PC-3 (cell line): ENCODE results near the gene HNRNPA2B1. TPM values are rescaled to one million over a fixed set of nuclear protein-coding genes. Genes with fewer than 3 reads are reported as not detected.
A peak's percentile ranks its signal among the peaks of the same experiment; 100 is the strongest.

Experiments used
- ATAC-seq: fragments of 200-7000 bp; cut with Tn5 transposase; 2 replicates; pipeline ENCODE4 v1.9.1; 2020; ENCODE audit warnings: mild to moderate bottlenecking, moderate library complexity
- BruUV-seq: library from RNA; stranded (reverse); fragments of 400-500 nt; replicated peaks from 2 replicates; lab custom pipeline; 2021; lab: Mats Ljungman, UMichigan
- CTCF ChIA-PET: fragments of 300-600 bp; sonication (Branson Sonifier 250); formaldehyde crosslinking; loops from one replicate; lab custom pipeline; 2022; ENCODE audit warnings: antibody characterized with exemption; lab: Charles Lee
- POLR2A ChIA-PET: fragments of 300-600 bp; sonication (Branson Sonifier 250); formaldehyde crosslinking; loops from one replicate; lab custom pipeline; 2022; ENCODE audit warnings: antibody characterized with exemption; ENCODE audit not compliant: unreplicated experiment; lab: Charles Lee
- DNase-seq: peaks from one replicate; pipeline ENCODE4 v3.0.0-alpha.2; 2015
- H2AFZ ChIP-seq: fragments of 300-600 bp; sonication (generic); 2 replicates; pipeline ENCODE4 v1.6.0; 2016; ENCODE audit warnings: antibody characterized with exemption, low read length
- H3F3A ChIP-seq: fragments of 300-600 bp; sonication (generic); one replicate; pipeline ENCODE4 v1.6.0; 2017; ENCODE audit warnings: antibody characterized with exemption, low read length, control low read depth, mild to moderate bottlenecking; ENCODE audit not compliant: unreplicated experiment
- H3K27ac ChIP-seq: fragments of 300-600 bp; sonication (generic); 2 replicates; pipeline ENCODE4 v1.5.1; 2016; ENCODE audit warnings: mild to moderate bottlenecking, low read length
- H3K27me3 ChIP-seq: fragments of 300-600 bp; sonication (generic); 2 replicates; pipeline ENCODE4 v1.6.1; 2016; ENCODE audit warnings: low read length, mixed read lengths
- H3K36me3 ChIP-seq: fragments of 300-600 bp; sonication (generic); 2 replicates; pipeline ENCODE4 v1.6.1; 2016; ENCODE audit warnings: low read depth, mixed run types, low read length, mixed read lengths
- H3K4me1 ChIP-seq: fragments of 300-600 bp; sonication (generic); 2 replicates; pipeline ENCODE4 v1.5.1; 2016; ENCODE audit warnings: low read length; ENCODE audit not compliant: insufficient read depth
- H3K4me2 ChIP-seq: fragments of 300-600 bp; sonication (generic); 2 replicates; pipeline ENCODE4 v1.6.0; 2016; ENCODE audit warnings: low read length
- H3K4me3 ChIP-seq: fragments of 300-600 bp; sonication (generic); 2 replicates; pipeline ENCODE4 v1.5.1; 2016; ENCODE audit warnings: mild to moderate bottlenecking, low read length, mixed read lengths
- H3K79me2 ChIP-seq: fragments of 300-600 bp; sonication (generic); 2 replicates; pipeline ENCODE4 v1.6.1; 2017; ENCODE audit warnings: low read length, mixed read lengths
- H3K9ac ChIP-seq: fragments of 300-600 bp; sonication (generic); 2 replicates; pipeline ENCODE4 v1.6.0; 2016; ENCODE audit warnings: mild to moderate bottlenecking, low read length
- H3K9me2 ChIP-seq: fragments of 300-600 bp; sonication (generic); replicated peaks from 2 replicates; pipeline ENCODE4 v1.6.1; 2016; ENCODE audit warnings: mixed run types, low read length, mixed read lengths
- H3K9me3 ChIP-seq: fragments of 300-600 bp; sonication (generic); 2 replicates; pipeline ENCODE4 v1.6.1; 2016; ENCODE audit warnings: low read length, mixed read lengths
- H4K20me1 ChIP-seq: fragments of 300-600 bp; sonication (generic); 2 replicates; pipeline ENCODE4 v1.6.1; 2016; ENCODE audit warnings: low read length, mixed read lengths
- EZH2 ChIP-seq: fragments of 300-600 bp; sonication (generic); IDR thresholded peaks from one replicate; pipeline ENCODE4 v1.6.1; 2017; ENCODE audit warnings: antibody characterized with exemption, mild to moderate bottlenecking, low read length; ENCODE audit not compliant: unreplicated experiment
- EZH2phosphoT487 ChIP-seq: fragments of 300-600 bp; sonication (generic); IDR thresholded peaks from 2 replicates; pipeline ENCODE4 v1.6.1; 2018; ENCODE audit warnings: mild to moderate bottlenecking, antibody characterized with exemption, low read length, borderline replicate concordance
- intact Hi-C: fragments of 100-400 bp; cut with micrococcal nuclease; formaldehyde crosslinking; loops from 2 replicates; pipeline ENCODE4 v1.9.0; 2023
- total RNA-seq: library from RNA; depleted of rRNA; stranded (reverse); fragments of >200 nt; gene quantifications from 2 replicates; pipeline ENCODE4 v1.2.3, GENCODE V29; 2014
- TF ChIP-seq, protein P1 (sequence below): fragments of 300-600 bp; sonication (generic); conservative IDR thresholded peaks from 2 replicates; pipeline ENCODE4 v1.5.1; 2017; ENCODE audit warnings: antibody characterized with exemption, low read depth, mild to moderate bottlenecking, low read length

HNRNPA2B1 gene
- total RNA-seq, 1 experiment from 2014 or later, result 304 TPM

GRCh38 chr7:26162431-26162830 is 38.1 kb downstream of the HNRNPA2B1 start:
- CTCF ChIA-PET, result interaction anchor here (0.7 kb wide), 1 partner anchor 203 kb away, joined by 3 read pairs; no protein-coding TSS in a partner anchor
- peaks cover 2% of the 10 kb centered on the region; the same call in 1 of the 2 replicates for H4K20me1 ChIP-seq
- peaks cover 78% of the 10 kb centered on the region for H3K79me2 ChIP-seq
- H2AFZ ChIP-seq, result no peak overlapping the region
- POLR2A ChIA-PET, result no interaction called here
- no peak overlapping the region for H3K4me3 ChIP-seq
- no peaks in the 10 kb centered on the region for H3K36me3 ChIP-seq
- H3K27me3 ChIP-seq, result no peaks in the 10 kb centered on the region
- no peaks in the 10 kb centered on the region for H3K9me2 ChIP-seq
- TF ChIP-seq EZH2phosphoT487, result no peak
- no peak for TF ChIP-seq EZH2
- TF ChIP-seq, protein P1, sequence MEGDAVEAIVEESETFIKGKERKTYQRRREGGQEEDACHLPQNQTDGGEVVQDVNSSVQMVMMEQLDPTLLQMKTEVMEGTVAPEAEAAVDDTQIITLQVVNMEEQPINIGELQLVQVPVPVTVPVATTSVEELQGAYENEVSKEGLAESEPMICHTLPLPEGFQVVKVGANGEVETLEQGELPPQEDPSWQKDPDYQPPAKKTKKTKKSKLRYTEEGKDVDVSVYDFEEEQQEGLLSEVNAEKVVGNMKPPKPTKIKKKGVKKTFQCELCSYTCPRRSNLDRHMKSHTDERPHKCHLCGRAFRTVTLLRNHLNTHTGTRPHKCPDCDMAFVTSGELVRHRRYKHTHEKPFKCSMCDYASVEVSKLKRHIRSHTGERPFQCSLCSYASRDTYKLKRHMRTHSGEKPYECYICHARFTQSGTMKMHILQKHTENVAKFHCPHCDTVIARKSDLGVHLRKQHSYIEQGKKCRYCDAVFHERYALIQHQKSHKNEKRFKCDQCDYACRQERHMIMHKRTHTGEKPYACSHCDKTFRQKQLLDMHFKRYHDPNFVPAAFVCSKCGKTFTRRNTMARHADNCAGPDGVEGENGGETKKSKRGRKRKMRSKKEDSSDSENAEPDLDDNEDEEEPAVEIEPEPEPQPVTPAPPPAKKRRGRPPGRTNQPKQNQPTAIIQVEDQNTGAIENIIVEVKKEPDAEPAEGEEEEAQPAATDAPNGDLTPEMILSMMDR, result no peak
- H3K27ac ChIP-seq, result no peak overlapping the region
- no peak overlapping the region for H3K9ac ChIP-seq
- H3K4me2 ChIP-seq, result no peak overlapping the region
- H3K9me3 ChIP-seq, result no peaks in the 10 kb centered on the region
- peaks cover 55% of the 10 kb centered on the region for H3K4me1 ChIP-seq
- intact Hi-C loops, result no loop called here
- BruUV-seq, result no TSS peak
- H3F3A ChIP-seq, result no peaks in the 10 kb centered on the region
- ATAC-seq (no peak), DNase-seq (no peak)

- H3K9me2 ChIP-seq, result no peaks in the 10 kb centered on the region
- no peaks in the 10 kb centered on the region for H3K9me3 ChIP-seq
- H3K27me3 ChIP-seq, result no peaks in the 10 kb centered on the region
- H3K4me1 ChIP-seq, result peaks cover 52% of the 10 kb centered on the region
- H3F3A ChIP-seq, result peaks cover 4% of the 10 kb centered on the region
- intact Hi-C loops, result no loop called here
- BruUV-seq, result no TSS peak
- no peak overlapping the region for H3K27ac ChIP-seq
- TF ChIP-seq EZH2phosphoT487 (no peak), EZH2 (no peak)
- TF ChIP-seq, protein P1, result no peak
- no peaks in the 10 kb centered on the region for H3K36me3 ChIP-seq
- H2AFZ ChIP-seq, result no peak overlapping the region
- H3K4me2 ChIP-seq, result peak overlapping the region; percentile 5; the same call in 1 of the 2 replicates
- no peak for ATAC-seq
- ChIA-PET POLR2A (interaction anchor here (0.5 to 0.7 kb wide), 2 partner anchors 30 to 82 kb away, joined by 3 to 4 read pairs; no protein-coding TSS in a partner anchor), CTCF (no interaction called here)
- no peak overlapping the region for H3K9ac ChIP-seq
- H3K4me3 ChIP-seq, result no peak overlapping the region
- peaks cover 74% of the 10 kb centered on the region for H3K79me2 ChIP-seq
- no peak for DNase-seq
- H4K20me1 ChIP-seq, result peaks cover under 1% of the 10 kb centered on the region; the same call in 1 of the 2 replicates
Observed at GRCh38 chr7:26160896-26161295, 39.6 kb downstream of the HNRNPA2B1 start.

DNA sequence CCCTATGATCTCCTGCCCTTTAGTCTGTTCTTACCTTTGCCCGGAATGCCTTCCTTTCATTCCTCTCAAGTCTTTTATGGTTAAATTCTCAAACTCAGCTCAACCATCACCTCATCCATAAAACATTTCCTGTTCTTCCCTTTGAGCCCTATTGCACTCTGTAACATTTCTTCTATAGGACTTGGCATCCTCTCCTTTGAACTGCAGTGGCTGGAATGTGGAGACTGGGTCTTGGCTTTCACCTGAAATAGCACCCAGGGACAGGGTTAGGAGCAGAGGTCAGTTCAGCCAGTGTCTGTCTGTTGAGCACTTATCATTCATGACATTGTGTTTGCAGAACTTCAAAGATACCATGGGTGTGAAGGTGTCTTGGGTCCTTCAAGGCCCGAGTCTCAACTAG is 41.3 kb downstream of the HNRNPA2B1 start:
- no peak overlapping the region for H3K4me3 ChIP-seq
- peaks cover 87% of the 10 kb centered on the region for H3K79me2 ChIP-seq
- ATAC-seq (peak; percentile 4), DNase-seq (peak; percentile 60)
- intact Hi-C loops, result loop anchor here (5.0 kb wide), 2 partner anchors 67 to 1008 kb away; partner anchors contain the start of gene HOXA9
- H3K4me2 ChIP-seq, result peak overlapping the region; percentile 96
- no TSS peak for BruUV-seq
- H3K9ac ChIP-seq, result no peak overlapping the region
- CTCF ChIA-PET, result interaction anchor here (1.0 kb wide), 1 partner anchor 23 kb away, joined by 4 read pairs; no protein-coding TSS in a partner anchor
- no peaks in the 10 kb centered on the region for H3K36me3 ChIP-seq
- H2AFZ ChIP-seq, result no peak overlapping the region
- H3K4me1 ChIP-seq, result peaks cover 66% of the 10 kb centered on the region
- peak overlapping the region; percentile 96 for H3K27ac ChIP-seq
- H3F3A ChIP-seq, result peaks cover 5% of the 10 kb centered on the region
- H4K20me1 ChIP-seq, result no peaks in the 10 kb centered on the region
- POLR2A ChIA-PET, result no interaction called here
- TF ChIP-seq EZH2phosphoT487 (no peak), EZH2 (no peak)
- TF ChIP-seq, protein P1, result no peak
- H3K9me3 ChIP-seq, result no peaks in the 10 kb centered on the region
- H3K27me3 ChIP-seq, result no peaks in the 10 kb centered on the region
- no peaks in the 10 kb centered on the region for H3K9me2 ChIP-seq
